Hepatocyte (in vitro differentiated cells): ENCODE results near the gene AIRE. TPM values are rescaled to one million over a fixed set of nuclear protein-coding genes. Genes with fewer than 3 reads are reported as not detected.

Source experiments
- DNase-seq: peaks from one replicate; pipeline ENCODE4 v3.0.0-alpha.2; 2016; ENCODE audit warnings: low spot score
- H2AFZ ChIP-seq: fragments of 200-600 bp; sonication (generic); 2 replicates; pipeline ENCODE4 v1.6.0; 2016; ENCODE audit warnings: antibody characterized with exemption, mild to moderate bottlenecking
- H3K27ac ChIP-seq: fragments of 200-600 bp; sonication (generic); 2 replicates; pipeline ENCODE4 v1.5.1; 2016; ENCODE audit warnings: mild to moderate bottlenecking
- H3K27me3 ChIP-seq: fragments of 200-600 bp; sonication (generic); 2 replicates; pipeline ENCODE4 v1.6.1; 2016
- H3K36me3 ChIP-seq: fragments of 200-600 bp; sonication (generic); replicated peaks from 2 replicates; pipeline ENCODE4 v1.5.1; 2016; ENCODE audit warnings: low read depth; ENCODE audit not compliant: insufficient read depth
- H3K4me1 ChIP-seq: fragments of 200-600 bp; sonication (generic); 2 replicates; pipeline ENCODE4 v1.5.1; 2016; ENCODE audit warnings: mild to moderate bottlenecking, moderate library complexity; ENCODE audit not compliant: insufficient read depth
- H3K4me2 ChIP-seq: fragments of 200-600 bp; sonication (generic); 2 replicates; pipeline ENCODE4 v1.6.0; 2016
- H3K4me3 ChIP-seq: fragments of 200-600 bp; sonication (generic); 2 replicates; pipeline ENCODE4 v1.5.1; 2016; ENCODE audit warnings: mild to moderate bottlenecking
- H3K79me2 ChIP-seq: fragments of 200-600 bp; sonication (generic); 2 replicates; pipeline ENCODE4 v1.6.0; 2017; ENCODE audit warnings: mild to moderate bottlenecking
- H3K9me2 ChIP-seq: fragments of 200-600 bp; sonication (generic); replicated peaks from 2 replicates; pipeline ENCODE4 v1.6.0; 2017; ENCODE audit warnings: mild to moderate bottlenecking; ENCODE audit not compliant: insufficient read depth
- H3K9me3 ChIP-seq: fragments of 200-600 bp; sonication (generic); 2 replicates; pipeline ENCODE4 v1.5.1; 2016; ENCODE audit warnings: low read depth, mild to moderate bottlenecking
- H4K20me1 ChIP-seq: fragments of 200-600 bp; sonication (generic); 2 replicates; pipeline ENCODE4 v1.6.0; 2016; ENCODE audit warnings: mild to moderate bottlenecking; ENCODE audit not compliant: insufficient read depth, poor library complexity, severe bottlenecking
- EZH2 ChIP-seq: fragments of 200-600 bp; sonication (generic); IDR thresholded peaks from 2 replicates; pipeline ENCODE4 v1.6.1; 2016; ENCODE audit warnings: antibody characterized with exemption, mild to moderate bottlenecking, borderline replicate concordance
- EZH2phosphoT487 ChIP-seq: fragments of 200-600 bp; sonication (generic); IDR thresholded peaks from one replicate; pipeline ENCODE4 v1.6.1; 2018; ENCODE audit warnings: antibody characterized with exemption, mild to moderate bottlenecking, low read depth, moderate library complexity; ENCODE audit not compliant: unreplicated experiment, severe bottlenecking
- WGBS: methylation state at CpG from one replicate; pipeline ENCODE4 v1.1.6; 2016; ENCODE audit warnings: low lambda C conversion rate; ENCODE audit errors: missing lambda C conversion rate; 5-methylcytosine and 5-hydroxymethylcytosine counted together
- polyA plus RNA-seq: library from polyadenylated mRNA; unstranded; fragments of >200 nt; fragmentation: Nextera tagmentation; extraction: Ambion mirVana; gene quantifications from 2 replicates; pipeline ENCODE4 v1.2.1, GENCODE V29; 2016
- total RNA-seq: library from RNA; depleted of rRNA; stranded (reverse); fragments of >200 nt; gene quantifications from 2 replicates; pipeline ENCODE4 v1.2.3, GENCODE V29; 2014
- TF ChIP-seq, protein P1 (sequence below): fragments of 200-600 bp; sonication (generic); IDR thresholded peaks from 2 replicates; pipeline ENCODE4 v1.5.1; 2016; ENCODE audit warnings: antibody characterized with exemption, mild to moderate bottlenecking; ENCODE audit not compliant: poor library complexity

AIRE gene
- total and polyA plus RNA-seq, 2 experiments from 2014 or later, result 0.42 to 1.00 TPM

GRCh38 chr21:44312089-44312488, 26.4 kb downstream of the AIRE start:
- H3K4me1 ChIP-seq, result no peaks in the 10 kb centered on the region
- no peaks in the 10 kb centered on the region for H3K9me2 ChIP-seq
- WGBS, result 97% methylated on average over 22 of the region's 22 CpGs
- H4K20me1 ChIP-seq, result no peaks in the 10 kb centered on the region
- no peaks in the 10 kb centered on the region for H3K9me3 ChIP-seq
- TF ChIP-seq, protein P1, sequence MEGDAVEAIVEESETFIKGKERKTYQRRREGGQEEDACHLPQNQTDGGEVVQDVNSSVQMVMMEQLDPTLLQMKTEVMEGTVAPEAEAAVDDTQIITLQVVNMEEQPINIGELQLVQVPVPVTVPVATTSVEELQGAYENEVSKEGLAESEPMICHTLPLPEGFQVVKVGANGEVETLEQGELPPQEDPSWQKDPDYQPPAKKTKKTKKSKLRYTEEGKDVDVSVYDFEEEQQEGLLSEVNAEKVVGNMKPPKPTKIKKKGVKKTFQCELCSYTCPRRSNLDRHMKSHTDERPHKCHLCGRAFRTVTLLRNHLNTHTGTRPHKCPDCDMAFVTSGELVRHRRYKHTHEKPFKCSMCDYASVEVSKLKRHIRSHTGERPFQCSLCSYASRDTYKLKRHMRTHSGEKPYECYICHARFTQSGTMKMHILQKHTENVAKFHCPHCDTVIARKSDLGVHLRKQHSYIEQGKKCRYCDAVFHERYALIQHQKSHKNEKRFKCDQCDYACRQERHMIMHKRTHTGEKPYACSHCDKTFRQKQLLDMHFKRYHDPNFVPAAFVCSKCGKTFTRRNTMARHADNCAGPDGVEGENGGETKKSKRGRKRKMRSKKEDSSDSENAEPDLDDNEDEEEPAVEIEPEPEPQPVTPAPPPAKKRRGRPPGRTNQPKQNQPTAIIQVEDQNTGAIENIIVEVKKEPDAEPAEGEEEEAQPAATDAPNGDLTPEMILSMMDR, result no peak
- H3K4me2 ChIP-seq, result no peak overlapping the region
- no peak overlapping the region for H3K4me3 ChIP-seq
- H2AFZ ChIP-seq, result no peak overlapping the region
- no peaks in the 10 kb centered on the region for H3K27me3 ChIP-seq
- H3K27ac ChIP-seq, result no peak overlapping the region
- H3K79me2 ChIP-seq, result no peaks in the 10 kb centered on the region
- H3K36me3 ChIP-seq, result no peaks in the 10 kb centered on the region
- no peak for DNase-seq

DNA sequence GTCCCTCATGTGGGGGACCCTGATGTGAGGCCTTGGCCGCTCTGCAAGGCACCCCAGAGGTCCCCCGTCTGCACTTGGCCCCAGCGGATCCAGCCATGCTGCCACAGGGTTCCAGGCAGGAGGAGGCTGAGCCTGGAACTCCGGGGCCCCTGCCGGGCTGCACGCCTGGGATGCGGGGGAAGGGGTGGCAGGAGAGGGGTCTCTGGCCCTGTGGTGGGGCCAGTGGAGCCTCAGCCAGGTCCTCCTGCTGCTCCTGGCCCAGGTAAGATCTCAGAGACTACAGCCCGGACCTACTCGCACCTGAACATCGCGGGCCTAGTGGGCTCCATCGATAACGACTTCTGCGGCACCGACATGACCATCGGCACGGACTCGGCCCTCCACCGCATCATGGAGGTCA, 27.0 kb downstream of the AIRE start:
- Histone ChIP-seq H3K9me2 (no peaks in the 10 kb centered on the region), H3K36me3 (no peaks in the 10 kb centered on the region), H3K4me1 (no peaks in the 10 kb centered on the region), H3K9me3 (no peaks in the 10 kb centered on the region), H2AFZ (no peak overlapping the region), H3K27ac (no peak overlapping the region), H3K4me3 (no peak overlapping the region), H3K27me3 (no peaks in the 10 kb centered on the region), H4K20me1 (no peaks in the 10 kb centered on the region), H3K79me2 (no peaks in the 10 kb centered on the region), H3K4me2 (no peak overlapping the region)
- 96% methylated on average over 18 of the region's 19 CpGs for WGBS
- DNase-seq, result no peak
- TF ChIP-seq EZH2 (no peak), EZH2phosphoT487 (no peak)
- TF ChIP-seq, protein P1, result no peak

- H2AFZ ChIP-seq, result no peak overlapping the region
- H3K4me3 ChIP-seq, result no peak overlapping the region
- H3K9me2 ChIP-seq, result no peaks in the 10 kb centered on the region
- no peaks in the 10 kb centered on the region for H3K4me1 ChIP-seq
- no peaks in the 10 kb centered on the region for H4K20me1 ChIP-seq
- H3K79me2 ChIP-seq, result no peaks in the 10 kb centered on the region
- no peak for DNase-seq
- H3K27ac ChIP-seq, result no peak overlapping the region
- TF ChIP-seq EZH2, result no peak
- no peak for TF ChIP-seq EZH2phosphoT487
- TF ChIP-seq, protein P1, result no peak
- H3K36me3 ChIP-seq, result no peaks in the 10 kb centered on the region
- H3K9me3 ChIP-seq, result no peaks in the 10 kb centered on the region
- H3K27me3 ChIP-seq, result no peaks in the 10 kb centered on the region
- H3K4me2 ChIP-seq, result no peak overlapping the region
- WGBS, result 95% methylated on average over 13 of the region's 13 CpGs
Observed at GRCh38 chr21:44313451-44313850, 27.8 kb downstream of the AIRE start.

- Histone ChIP-seq H3K27me3 (no peaks in the 10 kb centered on the region), H3K9me2 (no peaks in the 10 kb centered on the region), H3K79me2 (no peaks in the 10 kb centered on the region), H4K20me1 (no peaks in the 10 kb centered on the region), H3K4me2 (no peak overlapping the region), H3K4me1 (no peaks in the 10 kb centered on the region), H3K36me3 (no peaks in the 10 kb centered on the region), H3K9me3 (no peaks in the 10 kb centered on the region), H3K4me3 (no peak overlapping the region), H3K27ac (no peak overlapping the region), H2AFZ (no peak overlapping the region)
- no peak for DNase-seq
- WGBS, result 93% methylated on average over 12 of the region's 15 CpGs
- TF ChIP-seq, protein P1, result no peak
- TF ChIP-seq EZH2phosphoT487 (no peak), EZH2 (no peak)
Observed at GRCh38 chr21:44314128-44314527, 28.5 kb downstream of the AIRE start.
